Activated effector memory CD4-positive, alpha-beta T cell treated with Interleukin-2 at 50 U/mL for 16 hours (primary cell): ENCODE measurements around the gene EVX2.

ENCODE experiments used
- DNase-seq: peaks from one replicate; pipeline ENCODE4 v3.0.0-alpha.2; 2020

The EVX2 gene

DNA sequence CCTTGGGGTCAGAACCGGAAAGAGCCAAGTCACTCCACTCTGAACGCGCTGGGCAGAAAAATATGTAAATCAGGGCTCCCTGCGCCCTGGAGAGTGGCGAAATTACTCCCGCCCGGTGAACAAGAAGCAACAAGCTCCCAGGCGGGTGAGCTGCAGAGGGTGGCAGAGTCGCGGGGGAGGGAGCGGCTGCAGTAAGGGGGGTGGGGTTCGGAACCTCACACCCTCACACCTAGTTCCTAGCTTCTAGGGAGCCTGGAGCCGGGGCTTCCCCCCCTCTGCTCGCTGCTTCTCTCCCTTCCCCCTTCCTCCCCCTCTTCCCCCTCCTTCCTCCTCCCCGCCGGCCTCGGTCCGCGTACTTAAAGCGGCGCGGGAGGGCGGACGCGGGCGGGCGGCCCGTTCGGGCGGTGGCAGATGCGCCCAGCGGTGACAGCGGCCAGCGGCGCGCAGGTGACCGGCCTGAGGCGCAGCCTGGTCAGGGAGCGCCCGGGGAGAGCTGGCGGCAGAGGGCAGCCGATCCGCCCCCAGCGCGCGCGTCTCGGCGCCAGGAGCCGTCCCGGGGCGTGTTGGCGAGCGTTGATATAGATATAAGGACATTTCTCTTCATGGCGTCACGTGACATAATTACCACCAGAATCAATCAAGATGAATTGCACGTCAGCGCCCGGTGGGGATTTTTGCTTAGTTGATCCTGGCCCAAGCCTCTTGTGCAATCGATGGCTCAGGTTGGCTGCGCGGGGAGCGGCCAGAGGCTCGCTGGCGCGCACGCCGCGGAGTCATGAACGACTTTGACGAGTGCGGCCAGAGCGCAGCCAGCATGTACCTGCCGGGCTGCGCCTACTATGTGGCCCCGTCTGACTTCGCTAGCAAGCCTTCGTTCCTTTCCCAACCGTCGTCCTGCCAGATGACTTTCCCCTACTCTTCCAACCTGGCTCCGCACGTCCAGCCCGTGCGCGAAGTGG, 23.1 kb upstream of the EVX2 start, which contains the start of gene HOXD11:
HOXD11 (plus strand) TSS at position 700 of the 959 bp plus-strand sequence; CDS start at position 776, 76 bp downstream.
- DNase-seq = no peak

DNA sequence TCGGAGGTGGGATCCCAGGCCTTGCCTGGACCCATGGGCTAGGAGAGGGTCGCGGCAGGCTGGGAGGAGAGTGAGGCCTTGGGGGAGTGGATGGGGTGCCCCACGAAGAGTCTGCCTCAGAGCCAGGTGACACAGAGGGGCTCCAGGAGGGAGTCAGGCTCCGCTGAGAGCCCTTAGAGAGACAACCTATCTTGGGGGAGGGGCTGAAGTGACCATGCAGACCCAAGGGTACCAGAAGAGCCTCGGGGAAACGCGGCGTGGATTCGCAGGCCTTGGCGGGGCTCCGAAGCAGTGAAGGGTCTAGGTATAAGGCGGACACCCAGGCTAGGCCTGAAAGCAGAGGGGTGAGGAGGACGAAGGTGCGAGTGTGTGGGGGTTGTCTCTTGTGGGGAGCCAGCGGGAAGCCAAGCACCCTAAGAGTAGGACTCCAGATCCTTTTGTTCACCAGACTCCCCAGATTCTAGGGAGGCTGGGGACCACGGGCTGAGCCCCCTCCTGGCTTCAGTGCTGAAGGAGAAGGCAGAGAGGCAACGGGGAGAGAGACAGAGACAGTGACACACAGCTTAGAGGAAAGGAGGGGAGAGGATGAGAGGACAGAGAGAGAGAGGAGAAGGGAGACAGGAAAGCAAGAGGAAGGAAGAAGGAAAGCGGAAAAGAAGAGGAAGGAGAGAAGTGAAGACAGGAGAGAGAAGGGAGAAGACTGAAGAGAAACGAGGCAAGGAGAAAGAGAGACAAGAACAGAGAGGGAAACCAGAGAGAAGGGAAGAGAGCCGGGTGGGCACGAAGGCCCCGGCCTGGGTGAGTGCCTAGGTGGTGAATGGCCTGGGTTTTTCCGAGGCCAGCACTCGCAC, 22.2 kb upstream of the EVX2 start:
- no peak for DNase-seq

DNA sequence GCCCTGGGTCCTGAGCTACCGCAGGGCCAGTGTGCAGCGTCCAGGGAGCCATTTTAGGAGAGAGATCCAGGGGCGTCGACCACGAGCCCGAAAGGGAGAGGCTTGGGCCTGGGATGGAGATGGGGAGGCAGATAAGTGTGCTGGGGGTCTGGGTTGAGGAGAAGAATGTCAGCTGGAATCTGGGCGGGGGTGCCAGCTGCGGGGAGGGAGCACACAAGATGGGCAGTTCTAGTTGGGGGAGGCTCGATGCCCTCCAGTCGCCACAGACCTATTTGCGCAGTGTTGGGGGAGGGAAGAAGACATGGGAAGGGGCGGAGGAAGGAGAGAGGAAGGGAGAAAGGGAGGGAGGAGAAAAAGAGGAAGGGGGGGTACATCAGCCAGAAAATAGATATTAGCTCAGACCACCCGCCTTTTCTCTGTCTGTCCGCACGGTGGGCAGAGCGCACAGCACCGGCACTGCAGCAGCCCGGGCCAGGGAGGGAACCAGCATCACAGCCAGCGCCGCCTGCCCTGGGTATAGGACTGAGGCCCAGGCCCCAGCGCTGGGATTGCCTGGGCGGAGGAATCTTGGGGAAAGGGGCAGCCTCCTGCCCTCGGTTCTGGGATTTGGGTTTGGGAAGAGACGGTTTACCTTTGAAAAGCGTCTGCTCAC, 21.4 kb upstream of the EVX2 start:
- DNase-seq = no peak

DNA sequence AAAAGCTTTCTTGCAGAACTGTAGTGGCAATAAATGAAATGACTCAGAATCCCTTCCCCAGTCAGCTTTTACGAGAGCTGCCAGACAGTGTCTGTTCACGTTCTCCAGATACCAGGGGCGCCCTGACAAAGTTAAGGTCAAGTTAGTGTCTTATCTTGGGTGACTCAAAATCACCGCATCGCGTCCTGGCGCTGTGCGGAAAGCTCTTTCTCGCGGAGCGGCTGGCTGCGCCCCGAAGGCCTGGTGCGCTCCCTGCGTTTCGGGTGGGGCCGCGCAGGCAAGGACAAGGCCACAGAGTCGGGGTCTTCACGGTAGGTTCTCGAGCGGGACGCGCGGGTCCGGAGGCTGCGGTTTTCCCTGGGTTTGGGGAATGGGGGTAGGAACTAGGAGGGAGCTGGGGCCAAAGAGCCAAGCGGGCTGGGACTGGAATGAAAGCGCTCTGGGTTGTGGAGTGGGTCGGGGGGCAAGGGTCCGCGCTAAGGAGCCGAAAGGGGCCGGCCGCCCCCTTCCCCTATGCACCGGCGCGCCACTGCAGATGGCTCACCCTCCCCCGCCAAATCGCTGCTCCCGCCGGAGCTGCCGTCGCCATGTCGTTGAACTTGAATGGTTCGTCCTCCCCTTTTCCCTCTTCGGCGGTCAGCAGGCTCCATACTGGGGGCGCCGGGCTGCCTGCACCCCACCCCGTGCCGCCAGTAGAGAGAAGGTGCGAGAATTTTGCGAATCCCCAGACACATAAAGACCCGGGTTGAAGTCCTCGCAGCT, 20.7 kb upstream of the EVX2 start:
- DNase-seq = no peak

DNA sequence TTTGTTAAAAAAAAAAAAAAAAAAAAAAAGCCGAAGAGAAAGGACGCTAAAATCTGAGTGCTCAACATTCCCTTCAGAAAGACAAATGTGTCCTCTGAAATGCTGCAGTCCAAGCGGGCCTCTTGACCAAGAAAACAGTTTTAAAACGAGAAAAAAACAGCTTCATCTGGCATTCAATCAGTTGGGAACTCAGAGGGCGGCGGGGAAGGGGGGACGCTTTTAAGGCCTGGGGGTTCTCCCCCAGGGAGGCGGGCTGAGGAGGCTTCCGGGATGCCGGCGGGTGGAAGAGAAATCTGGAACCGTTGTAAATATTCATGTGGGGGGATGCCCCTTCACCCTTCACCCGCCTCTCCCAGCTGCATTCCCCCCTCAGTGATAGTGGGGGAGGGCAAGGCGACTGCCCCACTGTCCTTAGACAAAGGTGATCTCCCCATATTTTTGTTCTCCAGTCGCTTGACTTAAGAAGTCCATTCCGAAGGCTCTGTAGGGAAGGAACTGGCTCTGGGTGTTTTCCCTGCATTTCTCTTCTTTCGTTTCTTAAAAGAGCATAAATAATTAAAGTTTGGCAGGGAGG, 20.1 kb upstream of the EVX2 start:
- DNase-seq = no peak

DNA sequence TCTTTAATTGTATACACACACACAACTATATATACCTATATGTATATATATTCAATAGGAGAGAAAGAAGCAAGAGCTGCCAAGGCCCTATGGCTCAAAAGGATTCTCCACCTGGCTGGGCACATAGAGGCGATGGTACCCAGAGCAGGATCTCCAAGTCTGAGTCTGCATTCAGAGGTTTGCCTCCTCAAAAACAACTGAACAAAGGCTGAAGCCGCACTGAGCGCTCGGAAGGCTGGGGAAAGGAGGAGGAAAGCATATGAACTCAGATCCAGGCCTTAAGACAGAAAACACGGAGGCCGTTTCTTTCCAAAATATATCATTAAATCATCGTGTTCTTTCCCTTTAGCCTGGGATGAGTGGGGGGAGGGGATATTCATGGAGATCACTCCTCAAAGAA, 19.4 kb upstream of the EVX2 start:
- no peak for DNase-seq

DNA sequence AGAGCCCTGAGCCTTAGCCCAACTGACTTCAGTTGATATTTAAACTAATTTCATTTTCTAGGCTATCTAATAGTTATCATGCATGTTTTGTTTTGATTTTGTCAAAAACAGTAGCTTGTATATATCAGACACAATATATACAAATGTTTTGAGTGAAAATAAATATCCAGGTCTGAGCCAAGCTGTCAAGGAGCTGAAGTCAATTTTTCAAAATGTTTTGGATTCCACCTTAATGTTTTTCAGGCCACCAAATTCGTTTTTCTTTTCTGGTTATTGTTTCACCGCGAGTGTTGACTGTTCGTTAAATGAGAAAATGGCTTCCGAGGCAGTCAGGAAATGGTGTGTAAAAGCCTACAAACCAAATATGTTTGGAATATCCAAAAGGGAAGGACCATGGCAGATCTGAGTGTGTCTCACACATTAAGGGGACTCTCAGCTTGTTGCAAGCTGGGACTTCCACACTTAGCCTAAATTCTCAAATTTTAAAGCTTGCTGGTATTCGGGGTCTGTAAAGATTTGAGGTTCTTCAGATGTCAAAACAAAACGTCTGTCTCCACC, 18.6 kb upstream of the EVX2 start:
- DNase-seq = no peak

DNA sequence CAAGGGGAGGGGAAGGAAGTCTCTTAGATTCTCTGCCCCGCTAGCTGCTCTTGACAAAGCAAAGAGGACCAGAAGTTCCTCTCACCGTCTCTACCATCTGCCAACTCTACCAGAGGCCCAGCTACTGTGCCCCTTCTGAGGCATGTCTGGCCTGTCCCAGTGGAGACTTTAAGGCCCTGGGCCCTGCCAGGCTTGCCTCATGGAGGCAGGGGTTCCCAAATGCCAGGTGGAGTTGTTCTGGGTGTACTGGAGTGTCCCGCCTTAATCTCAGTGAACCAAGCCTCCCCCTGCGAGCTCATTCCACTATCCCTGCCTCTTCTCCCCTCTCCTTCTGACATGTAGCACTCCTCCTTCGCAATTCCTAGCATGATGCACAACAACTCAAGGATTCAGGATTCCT, 18.1 kb upstream of the EVX2 start:
- DNase-seq = no peak

DNA sequence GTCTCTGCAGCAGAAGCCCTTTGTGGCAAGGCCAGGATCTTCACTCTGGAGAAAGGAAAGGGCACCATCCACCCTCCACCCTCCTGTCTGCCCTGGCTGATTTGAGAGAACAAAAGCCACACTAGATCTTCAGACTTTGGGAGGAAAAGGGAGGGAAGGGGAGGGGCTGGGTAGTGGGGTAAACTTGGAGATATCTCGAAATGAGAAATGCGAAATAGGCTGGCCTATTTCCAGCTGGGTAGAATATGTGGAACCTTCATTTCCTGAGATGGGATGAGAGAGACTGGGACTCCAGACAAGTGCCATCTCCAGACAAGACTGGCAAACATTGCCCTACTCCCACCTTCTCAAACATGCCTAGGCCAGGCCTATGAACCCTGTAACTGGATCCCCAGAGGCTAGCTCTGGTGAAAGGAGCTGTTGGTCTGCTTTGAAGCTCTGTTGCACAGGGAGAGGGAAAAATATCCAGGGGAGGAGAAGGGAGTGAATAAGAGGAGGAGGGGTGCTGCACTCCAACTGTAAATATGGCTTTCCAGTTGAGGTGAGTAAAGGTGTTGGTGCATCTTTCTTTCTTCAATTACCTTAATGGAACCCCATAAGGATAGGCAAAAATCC, 17.6 kb upstream of the EVX2 start:
- DNase-seq = no peak

DNA sequence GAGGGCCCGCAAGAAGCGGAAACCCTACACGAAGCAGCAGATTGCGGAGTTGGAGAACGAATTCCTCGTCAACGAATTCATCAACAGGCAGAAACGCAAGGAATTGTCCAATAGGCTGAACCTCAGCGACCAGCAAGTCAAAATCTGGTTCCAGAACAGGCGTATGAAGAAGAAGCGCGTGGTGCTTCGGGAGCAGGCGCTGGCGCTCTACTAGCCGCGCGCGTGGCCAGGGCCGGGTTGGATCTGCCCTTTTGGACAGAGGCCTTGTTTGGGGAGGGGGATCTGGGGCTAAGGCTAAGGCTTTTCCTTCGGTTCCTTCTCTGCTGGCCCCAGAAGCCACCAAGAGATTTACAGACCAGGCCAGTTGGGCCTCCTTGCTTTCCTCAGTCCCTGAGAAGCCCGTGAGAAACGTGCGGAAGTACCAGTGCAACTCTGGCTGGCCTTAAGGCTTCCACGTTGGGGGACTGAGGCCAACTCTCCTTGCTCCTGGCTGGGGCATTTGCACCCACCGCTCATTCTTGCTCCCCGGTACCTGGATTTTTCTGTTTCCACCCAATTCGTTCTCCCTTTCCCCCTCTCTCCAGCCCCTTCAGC, 16.9 kb upstream of the EVX2 start:
- no peak for DNase-seq

DNA sequence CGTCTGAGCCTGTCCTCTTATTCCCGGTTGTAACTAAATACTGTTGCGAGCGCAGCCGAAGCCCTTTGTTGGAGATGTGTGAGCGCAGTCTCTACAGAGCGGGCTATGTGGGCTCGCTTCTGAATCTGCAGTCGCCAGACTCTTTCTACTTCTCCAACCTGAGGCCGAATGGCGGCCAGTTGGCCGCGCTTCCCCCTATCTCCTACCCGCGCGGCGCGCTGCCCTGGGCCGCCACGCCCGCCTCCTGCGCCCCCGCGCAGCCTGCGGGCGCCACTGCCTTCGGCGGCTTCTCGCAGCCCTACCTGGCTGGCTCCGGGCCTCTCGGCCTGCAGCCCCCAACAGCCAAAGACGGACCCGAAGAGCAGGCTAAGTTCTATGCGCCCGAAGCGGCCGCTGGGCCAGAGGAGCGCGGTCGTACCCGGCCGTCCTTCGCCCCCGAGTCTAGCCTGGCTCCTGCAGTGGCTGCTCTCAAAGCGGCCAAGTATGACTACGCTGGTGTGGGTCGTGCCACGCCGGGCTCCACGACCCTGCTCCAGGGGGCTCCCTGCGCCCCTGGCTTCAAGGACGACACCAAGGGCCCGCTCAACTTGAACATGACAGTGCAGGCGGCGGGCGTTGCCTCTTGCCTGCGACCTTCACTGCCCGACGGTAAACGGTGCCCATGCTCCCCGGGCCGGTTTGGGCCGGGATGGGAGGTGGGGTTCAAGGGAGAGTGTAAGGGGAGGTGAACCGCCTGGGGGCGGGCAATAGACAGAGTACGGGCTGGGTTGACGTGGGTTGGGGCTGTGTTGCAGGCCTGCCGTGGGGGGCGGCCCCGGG, 16.2 kb upstream of the EVX2 start, which contains the start of gene HOXD12:
HOXD12 (plus strand) TSS at position 68 of the 819 bp plus-strand sequence; CDS start at position 75, 7 bp downstream.
- no peak for DNase-seq

DNA sequence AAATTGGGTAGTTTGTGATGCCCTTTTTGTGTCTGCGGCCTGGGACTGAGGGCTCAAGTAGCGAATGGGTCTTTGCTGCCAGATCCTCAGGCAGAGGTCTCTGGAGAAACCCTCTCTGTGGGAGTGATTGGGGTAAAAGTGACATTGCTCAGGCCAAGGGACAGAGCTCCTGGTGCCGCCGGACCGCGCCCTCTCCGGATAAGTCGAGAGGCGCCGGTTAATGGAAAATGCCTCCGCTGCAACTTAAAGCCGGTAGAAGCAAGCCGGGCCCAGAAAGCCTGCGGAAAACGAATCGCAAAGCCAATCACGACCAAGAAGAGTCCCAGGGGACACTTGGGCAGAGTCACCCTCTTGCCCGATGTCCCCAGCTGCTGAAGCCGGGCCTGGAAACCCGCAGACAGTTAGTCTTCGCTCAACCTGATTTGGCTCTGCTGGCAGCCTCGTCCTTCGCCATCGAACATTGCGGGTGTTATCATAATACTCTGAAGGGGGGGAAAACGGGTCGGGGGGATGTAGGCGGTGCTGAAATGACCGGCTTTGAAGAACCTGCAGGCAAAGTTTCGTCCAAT, 15.5 kb upstream of the EVX2 start:
- no peak for DNase-seq

DNA sequence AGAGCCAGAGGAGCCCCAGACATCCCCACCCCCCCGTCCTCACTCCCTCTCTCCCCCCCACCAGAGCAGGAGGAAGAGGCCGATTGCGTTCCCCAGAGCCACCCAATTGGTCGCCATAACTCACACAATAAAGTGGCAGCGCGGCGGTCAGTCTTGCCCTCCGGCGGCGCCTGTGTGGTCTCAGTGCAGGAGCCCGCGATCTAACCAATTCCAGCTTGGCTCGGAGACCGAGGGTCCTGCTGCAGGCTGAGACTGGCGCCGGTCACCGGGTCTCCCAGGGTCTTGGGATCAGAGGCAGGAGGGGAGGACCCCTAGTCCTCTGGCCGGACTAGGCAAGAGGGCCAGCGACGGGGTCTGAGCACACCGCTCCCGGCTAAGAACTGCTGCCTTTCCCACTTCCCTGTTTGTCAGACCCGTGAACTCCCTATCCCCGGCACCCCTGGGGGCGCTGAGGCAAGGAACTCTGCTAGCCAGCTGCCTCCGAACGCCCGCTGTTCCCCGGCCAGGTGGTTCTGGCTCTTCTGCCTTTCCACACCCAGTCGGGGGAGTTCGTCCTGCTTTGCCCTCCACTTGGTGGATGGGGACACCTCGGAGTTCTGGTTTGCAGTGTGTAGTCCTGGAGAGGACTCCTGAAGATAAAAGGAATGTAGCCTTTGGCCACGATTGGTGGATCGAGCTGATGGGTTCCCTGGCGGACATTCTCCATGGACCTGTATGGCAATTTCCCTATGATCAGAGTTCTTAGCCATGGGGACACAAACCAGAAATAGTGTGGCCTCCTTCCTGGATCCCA, 14.8 kb upstream of the EVX2 start:
- DNase-seq = no peak

DNA sequence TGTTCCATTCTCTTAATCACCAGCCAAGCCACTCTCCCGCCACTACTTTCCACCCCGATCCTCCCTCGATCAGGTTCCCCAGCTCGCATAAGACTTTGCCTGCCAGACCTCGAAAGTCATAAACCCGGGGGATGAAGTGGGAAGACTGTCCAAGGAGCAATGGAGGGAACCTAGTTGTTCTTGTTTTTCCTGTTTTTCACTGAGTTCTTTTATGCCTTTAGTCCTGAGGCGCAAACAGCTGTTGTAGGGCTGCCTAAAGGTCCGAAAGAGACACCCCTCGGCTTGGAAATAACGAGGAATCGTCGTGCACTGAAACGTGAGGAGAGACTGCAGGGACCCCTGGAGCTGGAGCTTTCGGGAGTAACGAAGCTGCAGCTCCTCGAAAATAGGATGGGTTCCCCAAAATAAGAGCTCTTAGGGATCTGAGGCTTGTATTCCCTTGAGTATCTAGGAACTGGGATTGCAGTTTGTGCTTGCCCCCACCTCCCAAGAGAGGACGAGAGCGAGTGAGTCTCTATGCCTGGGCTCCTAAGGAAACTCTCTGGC, 14.1 kb upstream of the EVX2 start:
- no peak for DNase-seq

DNA sequence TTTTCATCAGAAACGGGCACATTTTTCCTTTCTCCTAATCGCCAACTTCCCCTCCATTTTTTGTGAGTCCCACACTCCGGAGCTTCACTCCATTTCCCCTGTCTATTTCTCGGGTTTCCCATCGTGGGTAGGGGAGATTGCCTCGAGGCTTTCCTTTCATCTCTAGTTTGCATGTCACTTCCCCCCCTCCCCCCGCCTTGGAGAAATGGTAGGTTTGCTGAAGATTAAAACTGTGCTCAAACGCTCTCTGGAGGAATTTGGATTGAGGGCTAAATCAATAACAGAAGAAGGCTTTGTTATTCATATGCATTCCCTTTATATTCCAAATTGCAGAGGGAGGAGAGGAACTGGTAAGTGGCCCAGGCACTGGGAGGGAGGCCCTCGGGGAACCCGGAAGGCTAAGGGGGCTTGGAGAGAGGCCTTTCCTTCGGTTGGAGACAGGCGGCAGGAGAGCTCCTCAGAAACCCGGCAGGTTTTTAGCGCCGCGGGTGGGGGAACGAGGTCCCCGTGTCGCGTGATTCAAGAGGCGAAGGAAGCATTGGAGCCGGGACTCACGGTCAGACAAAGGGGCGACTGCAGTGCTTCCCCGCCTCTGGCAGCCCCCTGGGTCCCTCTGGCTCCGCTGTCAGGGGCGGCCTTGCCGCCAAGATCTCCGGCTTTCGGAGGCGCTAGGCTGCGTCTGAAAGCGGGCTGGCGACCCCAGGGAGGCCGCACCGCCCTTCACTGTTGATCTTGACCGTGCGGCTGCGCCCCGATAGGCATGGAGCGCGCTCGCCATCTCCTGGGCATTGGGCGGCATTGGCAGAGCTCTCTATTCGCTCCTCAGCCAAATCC, 13.4 kb upstream of the EVX2 start:
- peak; percentile 25 for DNase-seq

DNA sequence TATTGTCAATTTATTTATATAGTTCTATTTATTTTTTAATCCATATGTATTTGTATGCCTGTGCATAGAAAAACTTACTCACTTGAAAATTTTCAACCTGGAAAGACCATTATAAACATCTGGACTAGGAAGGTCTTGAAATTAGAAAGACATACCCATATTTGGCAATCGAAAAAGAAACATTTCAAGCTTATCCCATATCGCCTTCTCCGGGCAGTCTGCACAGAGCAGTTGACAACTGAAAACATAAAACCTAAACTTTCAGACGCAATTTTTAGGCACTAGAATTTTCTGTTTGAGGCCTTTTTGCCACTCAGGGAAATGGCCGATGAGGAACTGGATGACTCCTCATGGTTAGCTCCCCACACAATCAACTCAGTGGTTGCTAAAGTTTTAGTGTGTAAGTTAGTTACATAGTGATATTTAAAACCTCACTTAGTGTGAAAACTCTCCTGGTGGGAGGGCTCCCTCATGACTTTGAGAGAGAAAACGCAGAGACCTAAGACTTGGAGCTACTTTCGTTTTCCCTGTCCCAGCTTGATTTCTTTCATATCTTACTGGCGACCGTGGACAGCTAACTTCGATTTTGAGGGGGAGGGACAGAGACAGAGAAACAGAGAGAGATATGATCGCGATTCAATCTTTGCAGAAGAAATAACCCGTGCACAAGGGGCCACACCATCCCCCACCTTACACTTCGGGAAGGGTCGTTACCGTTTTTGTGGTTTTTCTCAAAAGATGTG, 12.7 kb upstream of the EVX2 start:
- DNase-seq = no peak

DNA sequence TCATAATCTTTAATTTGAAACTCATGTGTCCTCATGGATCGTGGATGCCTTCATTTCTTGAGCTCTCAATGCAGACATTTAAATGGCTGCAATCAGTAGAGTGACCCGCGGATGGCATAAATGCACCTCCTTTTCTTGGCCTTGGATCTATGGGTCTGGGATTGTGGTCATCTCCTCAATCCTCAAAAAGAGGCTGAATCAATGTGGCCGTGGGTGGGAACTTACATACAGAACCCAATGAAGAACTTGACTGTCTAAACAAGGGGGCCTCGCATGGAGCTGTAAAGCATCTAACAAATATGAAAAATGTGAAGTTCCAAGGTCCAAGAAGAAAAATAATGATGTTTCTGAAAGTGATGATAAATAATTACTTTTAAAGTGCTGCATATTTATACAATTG, 11.7 kb upstream of the EVX2 start:
- DNase-seq = no peak
